K562 (cell line): Measurements from ENCODE around the gene NPFFR1. TPM values are rescaled to one million over a fixed set of nuclear protein-coding genes. Genes with fewer than 3 reads are reported as not detected.

Experiments used
- EP300 ChIP-seq: IDR thresholded peaks from 2 replicates; pipeline ENCODE4 v1.6.1; 2012; ENCODE audit warnings: low read length, improper control_type of control experiment
- ESRRA ChIP-seq: fragments of 450-650 bp; IDR thresholded peaks from 2 replicates; pipeline ENCODE4 v1.6.1; 2014; ENCODE audit warnings: low read depth, mild to moderate bottlenecking, moderate library complexity, borderline replicate concordance
- SIX5 ChIP-seq, 2 experiments: IDR thresholded peaks; 2 replicates each; pipeline ENCODE4 v1.6.1; 2011; ENCODE audit warnings: low read length in 2 of 2, borderline replicate concordance in 1 of 2, low read depth in 1 of 2, mild to moderate bottlenecking in 1 of 2, moderate library complexity in 1 of 2; ENCODE audit not compliant: insufficient read depth in 1 of 2
- polyA plus RNA-seq, 8 experiments: library from polyadenylated mRNA; depleted of rRNA in 4 of 8; stranded (reverse) in 5 of 8; unstranded in 3 of 8; fragments of >200 nt; fragmentation: Nextera tagmentation in 2 of 8; fragmentation: Illumina TruSeq in 1 of 8; extraction: Ambion mirVana in 2 of 8; extraction: Trizol in 1 of 8; gene quantifications; 2 replicates each; pipeline versions ENCODE4 v1.2.1 to v1.2.3, GENCODE V29; 2011 to 2014; ENCODE audit warnings: inconsistent platforms in 1 of 8, missing spikeins in 1 of 8
- total RNA-seq, 7 experiments: library from RNA; depleted of rRNA in 6 of 7; stranded (reverse); fragments of >200 nt in 6 of 7; fragmentation: Illumina TruSeq in 2 of 7; extraction: Trizol in 2 of 7; gene quantifications; 2 replicates each; pipeline versions ENCODE4 v1.2.1 to v1.2.3, GENCODE V29; 2011 to 2021; ENCODE audit warnings: low replicate concordance in 1 of 7
- TF ChIP-seq, protein P1 (sequence below): fragments of 450-650 bp; IDR thresholded peaks from 2 replicates; pipeline ENCODE4 v1.6.1; 2018; ENCODE audit not compliant: partially characterized antibody
- TF ChIP-seq, protein P2 (sequence below): fragments of 450-650 bp; IDR thresholded peaks from 2 replicates; pipeline ENCODE4 v1.6.1; 2016; ENCODE audit warnings: mild to moderate bottlenecking
- TF ChIP-seq, protein P3 (sequence below): fragments of 250-450 bp; sonication (Bioruptor Pico); IDR thresholded peaks from 2 replicates; pipeline ENCODE4 v1.5.0; 2021; ENCODE audit warnings: mild to moderate bottlenecking, moderate library complexity
- TF ChIP-seq, protein P4 (sequence below), 2 experiments: fragments of 450-650 bp in 1 of 2; sonication (generic) in 1 of 2; formaldehyde crosslinking; conservative IDR thresholded peaks; 2 replicates each; pipeline versions ENCODE4 v1.4.0 to v1.8.1; 2020 to 2022; ENCODE audit warnings: mild to moderate bottlenecking in 1 of 2, missing genetic modification reagents in 1 of 2

Gene NPFFR1
- total and polyA plus RNA-seq, 9 of the 15 experiments (the other 6 are each of a cell fraction or from before 2014, with no cell fraction given), result under 0.01 TPM; not detected in 8

DNA sequence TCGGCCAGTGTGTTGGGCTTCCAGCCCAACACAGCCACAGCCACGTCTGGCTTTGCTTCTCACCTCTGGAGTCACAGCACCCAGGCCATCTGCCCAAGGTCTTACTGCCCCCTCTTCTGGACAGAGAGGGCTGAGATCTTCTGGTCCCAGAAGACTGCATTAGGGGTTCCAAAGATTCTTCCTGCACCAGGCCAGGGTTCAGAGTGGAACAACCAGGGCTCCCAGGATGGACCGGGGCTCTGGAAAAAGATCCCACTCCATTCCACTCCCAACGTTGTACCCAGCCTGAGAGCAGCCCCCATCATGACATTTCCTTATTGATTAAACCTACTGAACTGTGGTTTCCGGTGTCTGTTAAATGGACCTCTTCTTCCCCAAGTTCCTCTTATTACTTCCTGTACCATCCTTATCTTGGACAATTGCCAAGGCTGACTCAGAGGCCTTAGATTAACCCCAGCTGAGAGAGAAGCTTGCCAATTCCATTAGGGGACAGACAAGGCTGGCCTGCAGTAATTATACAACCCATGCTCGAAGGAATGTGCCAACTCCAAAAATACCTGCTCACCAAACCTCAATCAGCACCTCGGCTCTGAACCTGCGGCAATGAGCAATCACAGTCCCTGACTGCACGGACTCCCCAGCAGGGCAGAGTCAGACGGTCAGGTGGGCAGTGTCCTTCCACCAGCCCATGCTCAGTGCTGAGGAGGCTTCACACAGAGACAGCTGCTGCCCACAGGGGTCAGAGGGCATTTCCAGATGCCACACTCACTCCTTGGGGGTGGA lies 47.9 kb upstream of the NPFFR1 start (continued):
- TF ChIP-seq, protein P1, sequence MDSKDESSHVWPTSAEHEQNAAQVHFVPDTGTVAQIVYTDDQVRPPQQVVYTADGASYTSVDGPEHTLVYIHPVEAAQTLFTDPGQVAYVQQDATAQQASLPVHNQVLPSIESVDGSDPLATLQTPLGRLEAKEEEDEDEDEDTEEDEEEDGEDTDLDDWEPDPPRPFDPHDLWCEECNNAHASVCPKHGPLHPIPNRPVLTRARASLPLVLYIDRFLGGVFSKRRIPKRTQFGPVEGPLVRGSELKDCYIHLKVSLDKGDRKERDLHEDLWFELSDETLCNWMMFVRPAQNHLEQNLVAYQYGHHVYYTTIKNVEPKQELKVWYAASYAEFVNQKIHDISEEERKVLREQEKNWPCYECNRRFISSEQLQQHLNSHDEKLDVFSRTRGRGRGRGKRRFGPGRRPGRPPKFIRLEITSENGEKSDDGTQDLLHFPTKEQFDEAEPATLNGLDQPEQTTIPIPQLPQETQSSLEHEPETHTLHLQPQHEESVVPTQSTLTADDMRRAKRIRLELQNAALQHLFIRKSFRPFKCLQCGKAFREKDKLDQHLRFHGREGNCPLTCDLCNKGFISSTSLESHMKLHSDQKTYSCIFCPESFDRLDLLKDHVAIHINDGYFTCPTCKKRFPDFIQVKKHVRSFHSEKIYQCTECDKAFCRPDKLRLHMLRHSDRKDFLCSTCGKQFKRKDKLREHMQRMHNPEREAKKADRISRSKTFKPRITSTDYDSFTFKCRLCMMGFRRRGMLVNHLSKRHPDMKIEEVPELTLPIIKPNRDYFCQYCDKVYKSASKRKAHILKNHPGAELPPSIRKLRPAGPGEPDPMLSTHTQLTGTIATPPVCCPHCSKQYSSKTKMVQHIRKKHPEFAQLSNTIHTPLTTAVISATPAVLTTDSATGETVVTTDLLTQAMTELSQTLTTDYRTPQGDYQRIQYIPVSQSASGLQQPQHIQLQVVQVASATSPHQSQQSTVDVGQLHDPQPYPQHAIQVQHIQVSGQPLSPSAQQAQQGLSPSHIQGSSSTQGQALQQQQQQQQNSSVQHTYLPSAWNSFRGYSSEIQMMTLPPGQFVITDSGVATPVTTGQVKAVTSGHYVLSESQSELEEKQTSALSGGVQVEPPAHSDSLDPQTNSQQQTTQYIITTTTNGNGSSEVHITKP, result peak; percentile 43
- TF ChIP-seq, protein P2, sequence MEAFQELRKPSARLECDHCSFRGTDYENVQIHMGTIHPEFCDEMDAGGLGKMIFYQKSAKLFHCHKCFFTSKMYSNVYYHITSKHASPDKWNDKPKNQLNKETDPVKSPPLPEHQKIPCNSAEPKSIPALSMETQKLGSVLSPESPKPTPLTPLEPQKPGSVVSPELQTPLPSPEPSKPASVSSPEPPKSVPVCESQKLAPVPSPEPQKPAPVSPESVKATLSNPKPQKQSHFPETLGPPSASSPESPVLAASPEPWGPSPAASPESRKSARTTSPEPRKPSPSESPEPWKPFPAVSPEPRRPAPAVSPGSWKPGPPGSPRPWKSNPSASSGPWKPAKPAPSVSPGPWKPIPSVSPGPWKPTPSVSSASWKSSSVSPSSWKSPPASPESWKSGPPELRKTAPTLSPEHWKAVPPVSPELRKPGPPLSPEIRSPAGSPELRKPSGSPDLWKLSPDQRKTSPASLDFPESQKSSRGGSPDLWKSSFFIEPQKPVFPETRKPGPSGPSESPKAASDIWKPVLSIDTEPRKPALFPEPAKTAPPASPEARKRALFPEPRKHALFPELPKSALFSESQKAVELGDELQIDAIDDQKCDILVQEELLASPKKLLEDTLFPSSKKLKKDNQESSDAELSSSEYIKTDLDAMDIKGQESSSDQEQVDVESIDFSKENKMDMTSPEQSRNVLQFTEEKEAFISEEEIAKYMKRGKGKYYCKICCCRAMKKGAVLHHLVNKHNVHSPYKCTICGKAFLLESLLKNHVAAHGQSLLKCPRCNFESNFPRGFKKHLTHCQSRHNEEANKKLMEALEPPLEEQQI, result no peak
- TF ChIP-seq, protein P3, sequence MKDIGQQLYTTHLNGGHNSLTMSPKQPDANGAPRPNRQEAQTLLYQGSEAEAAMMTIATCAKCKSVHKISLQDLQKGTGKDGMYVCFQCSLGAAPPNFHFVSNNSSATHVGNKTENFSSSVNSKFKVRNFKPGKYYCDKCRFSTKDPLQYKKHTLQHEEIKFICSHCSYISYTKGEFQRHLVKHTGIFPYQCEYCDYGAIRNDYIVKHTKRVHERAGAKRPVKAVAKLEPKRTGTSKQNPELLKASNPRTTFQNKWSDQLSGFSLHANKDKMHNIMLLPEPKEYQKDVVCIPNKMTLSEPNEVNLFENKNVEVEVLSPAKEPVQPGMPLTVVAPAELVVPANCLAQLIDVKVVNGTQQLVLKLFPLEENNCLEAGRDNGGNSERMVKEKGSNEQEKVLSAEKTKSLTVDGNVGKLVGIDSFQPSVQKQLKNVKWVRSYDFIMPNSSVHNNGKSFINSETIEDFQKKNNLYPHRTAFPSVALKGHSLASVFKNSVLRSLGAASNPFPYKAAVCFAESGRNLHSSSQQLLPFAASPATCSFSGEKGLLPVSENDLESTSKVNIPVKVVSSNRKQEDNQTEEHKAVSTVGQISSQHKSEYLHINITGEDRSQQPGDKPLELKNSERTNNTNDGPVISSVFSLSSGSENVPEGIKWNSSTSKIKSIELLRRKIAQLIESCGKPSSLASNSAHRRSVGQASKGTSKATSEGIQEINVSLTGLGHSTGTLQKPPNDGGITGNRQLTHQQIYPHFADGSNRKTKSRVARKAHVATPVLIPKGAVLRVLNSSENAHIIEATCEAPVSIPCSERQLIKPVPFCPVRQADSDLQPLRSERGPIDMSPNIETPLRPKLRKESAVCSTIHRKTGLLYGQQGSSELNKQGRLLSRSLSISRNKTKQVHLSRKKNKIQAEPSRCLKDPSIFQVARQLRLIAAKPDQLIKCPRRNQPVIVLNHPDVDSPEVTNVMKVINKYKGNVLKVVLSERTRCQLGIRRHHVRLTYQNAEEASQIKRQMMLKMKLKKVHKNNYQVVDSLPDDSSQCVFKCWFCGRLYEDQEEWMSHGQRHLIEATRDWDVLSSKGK (CRISPR knock-in tag), result no peak
- TF ChIP-seq, protein P4, sequence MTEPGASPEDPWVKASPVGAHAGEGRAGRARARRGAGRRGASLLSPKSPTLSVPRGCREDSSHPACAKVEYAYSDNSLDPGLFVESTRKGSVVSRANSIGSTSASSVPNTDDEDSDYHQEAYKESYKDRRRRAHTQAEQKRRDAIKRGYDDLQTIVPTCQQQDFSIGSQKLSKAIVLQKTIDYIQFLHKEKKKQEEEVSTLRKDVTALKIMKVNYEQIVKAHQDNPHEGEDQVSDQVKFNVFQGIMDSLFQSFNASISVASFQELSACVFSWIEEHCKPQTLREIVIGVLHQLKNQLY (CRISPR knock-in tag; conservative IDR thresholded peaks at IDR 0.05), result peak in 1 of 2 experiments; percentile 47; a peak in 1 of 4 replicates
- TF ChIP-seq SIX5 (IDR thresholded peaks at IDR 0.05; ENCODE audit: borderline replicate concordance in 1 of 2, insufficient read depth in 1 of 2, low read depth in 1 of 2, low read length in 2 of 2) (no peak), EP300 (peak; percentile 77), ESRRA (peak; percentile 39; the same call in 1 of the 2 replicates)
